ENCODE measurements around the gene LIN37. TPM values are rescaled to one million over a fixed set of nuclear protein-coding genes. Genes with fewer than 3 reads are reported as not detected.

Gene LIN37
- total RNA-seq, 1 donor from 2014 or later: 13.1 TPM

DNA sequence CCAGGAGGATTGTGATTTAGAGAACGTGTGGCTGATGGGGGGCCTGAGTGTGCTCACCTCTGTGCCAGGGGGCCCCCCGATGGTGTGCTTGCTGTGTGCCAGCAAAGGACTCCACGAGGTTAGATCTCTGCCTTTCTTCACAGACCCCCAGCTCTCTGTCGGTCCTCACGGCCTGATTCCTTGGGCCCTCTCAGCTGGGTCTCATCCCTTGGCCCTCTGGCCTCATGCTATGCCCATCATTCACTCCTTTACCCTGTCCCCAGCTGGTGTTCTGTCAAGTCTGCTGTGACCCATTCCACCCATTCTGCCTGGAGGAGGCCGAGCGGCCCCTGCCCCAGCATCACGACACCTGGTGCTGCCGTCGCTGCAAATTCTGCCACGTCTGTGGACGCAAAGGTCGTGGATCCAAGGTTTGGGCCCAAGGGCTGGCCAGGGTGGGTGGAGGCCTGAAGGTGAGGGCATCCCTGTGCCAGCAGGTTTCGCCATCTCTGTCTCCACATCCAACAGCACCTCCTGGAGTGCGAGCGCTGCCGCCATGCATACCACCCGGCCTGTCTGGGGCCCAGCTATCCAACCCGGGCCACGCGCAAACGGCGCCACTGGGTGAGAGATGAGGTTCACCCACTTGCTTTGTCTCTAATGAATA, 23.0 kb upstream of the LIN37 start:
- Mint-ChIP-seq H3K36me3 (ENCODE audit: insufficient read depth) (peaks cover 27% of the 10 kb centered on the region), H3K9me3 (ENCODE audit: low read depth) (no peaks in the 10 kb centered on the region), H3K4me1 (ENCODE audit: low read depth) (no peaks in the 10 kb centered on the region), H3K27me3 (no peaks in the 10 kb centered on the region), H3K4me3 (ENCODE audit: low read depth) (no peak overlapping the region), H3K27ac (no peak overlapping the region)
- TF ChIP-seq, protein P1, sequence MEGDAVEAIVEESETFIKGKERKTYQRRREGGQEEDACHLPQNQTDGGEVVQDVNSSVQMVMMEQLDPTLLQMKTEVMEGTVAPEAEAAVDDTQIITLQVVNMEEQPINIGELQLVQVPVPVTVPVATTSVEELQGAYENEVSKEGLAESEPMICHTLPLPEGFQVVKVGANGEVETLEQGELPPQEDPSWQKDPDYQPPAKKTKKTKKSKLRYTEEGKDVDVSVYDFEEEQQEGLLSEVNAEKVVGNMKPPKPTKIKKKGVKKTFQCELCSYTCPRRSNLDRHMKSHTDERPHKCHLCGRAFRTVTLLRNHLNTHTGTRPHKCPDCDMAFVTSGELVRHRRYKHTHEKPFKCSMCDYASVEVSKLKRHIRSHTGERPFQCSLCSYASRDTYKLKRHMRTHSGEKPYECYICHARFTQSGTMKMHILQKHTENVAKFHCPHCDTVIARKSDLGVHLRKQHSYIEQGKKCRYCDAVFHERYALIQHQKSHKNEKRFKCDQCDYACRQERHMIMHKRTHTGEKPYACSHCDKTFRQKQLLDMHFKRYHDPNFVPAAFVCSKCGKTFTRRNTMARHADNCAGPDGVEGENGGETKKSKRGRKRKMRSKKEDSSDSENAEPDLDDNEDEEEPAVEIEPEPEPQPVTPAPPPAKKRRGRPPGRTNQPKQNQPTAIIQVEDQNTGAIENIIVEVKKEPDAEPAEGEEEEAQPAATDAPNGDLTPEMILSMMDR (IDR thresholded peaks at IDR 0.05; ENCODE audit: unreplicated experiment): no peak
- no peak for DNase-seq (ENCODE audit: low spot score, unreplicated experiment)

DNA sequence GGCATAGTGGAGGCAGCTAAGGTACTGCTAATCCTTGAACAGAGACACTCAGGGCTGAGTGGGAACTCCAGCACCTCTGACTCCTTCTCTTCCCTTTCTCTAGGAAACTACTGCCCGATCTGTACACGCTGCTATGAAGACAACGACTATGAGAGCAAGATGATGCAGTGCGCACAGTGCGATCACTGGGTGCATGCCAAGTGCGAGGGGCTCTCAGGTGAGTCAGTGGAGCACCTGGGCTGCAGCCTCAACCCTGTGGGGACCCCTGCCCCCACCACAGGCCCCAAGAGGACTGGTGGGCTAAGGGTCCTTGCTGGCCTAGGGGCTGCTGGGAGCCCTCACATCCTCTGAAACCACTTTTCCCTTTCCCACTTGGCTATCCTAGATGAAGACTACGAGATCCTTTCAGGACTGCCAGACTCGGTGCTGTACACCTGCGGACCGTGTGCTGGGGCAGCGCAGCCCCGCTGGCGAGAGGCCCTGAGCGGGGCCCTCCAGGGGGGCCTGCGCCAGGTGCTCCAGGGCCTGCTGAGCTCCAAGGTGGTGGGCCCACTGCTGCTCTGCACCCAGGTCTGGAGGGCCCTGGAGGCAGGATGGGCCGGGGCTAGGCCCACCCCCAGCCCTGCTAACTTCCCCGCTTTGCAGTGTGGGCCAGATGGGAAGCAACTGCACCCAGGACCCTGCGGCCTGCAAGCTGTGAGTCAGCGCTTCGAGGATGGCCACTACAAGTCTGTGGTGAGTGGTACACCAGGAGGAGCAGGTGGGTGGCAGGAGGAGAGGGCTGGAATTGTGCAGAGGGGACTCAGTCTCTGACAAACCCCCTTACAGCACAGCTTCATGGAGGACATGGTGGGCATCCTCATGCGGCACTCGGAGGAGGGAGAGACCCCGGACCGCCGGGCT, 21.1 kb upstream of the LIN37 start:
- Mint-ChIP-seq H3K4me3 (ENCODE audit: low read depth) (no peak overlapping the region), H3K9me3 (ENCODE audit: low read depth) (no peaks in the 10 kb centered on the region), H3K27me3 (no peaks in the 10 kb centered on the region), H3K27ac (no peak overlapping the region), H3K4me1 (ENCODE audit: low read depth) (no peaks in the 10 kb centered on the region), H3K36me3 (ENCODE audit: insufficient read depth) (peaks cover 30% of the 10 kb centered on the region)
- DNase-seq (ENCODE audit: low spot score, unreplicated experiment): no peak
- TF ChIP-seq, protein P1 (IDR thresholded peaks at IDR 0.05; ENCODE audit: unreplicated experiment): no peak

DNA sequence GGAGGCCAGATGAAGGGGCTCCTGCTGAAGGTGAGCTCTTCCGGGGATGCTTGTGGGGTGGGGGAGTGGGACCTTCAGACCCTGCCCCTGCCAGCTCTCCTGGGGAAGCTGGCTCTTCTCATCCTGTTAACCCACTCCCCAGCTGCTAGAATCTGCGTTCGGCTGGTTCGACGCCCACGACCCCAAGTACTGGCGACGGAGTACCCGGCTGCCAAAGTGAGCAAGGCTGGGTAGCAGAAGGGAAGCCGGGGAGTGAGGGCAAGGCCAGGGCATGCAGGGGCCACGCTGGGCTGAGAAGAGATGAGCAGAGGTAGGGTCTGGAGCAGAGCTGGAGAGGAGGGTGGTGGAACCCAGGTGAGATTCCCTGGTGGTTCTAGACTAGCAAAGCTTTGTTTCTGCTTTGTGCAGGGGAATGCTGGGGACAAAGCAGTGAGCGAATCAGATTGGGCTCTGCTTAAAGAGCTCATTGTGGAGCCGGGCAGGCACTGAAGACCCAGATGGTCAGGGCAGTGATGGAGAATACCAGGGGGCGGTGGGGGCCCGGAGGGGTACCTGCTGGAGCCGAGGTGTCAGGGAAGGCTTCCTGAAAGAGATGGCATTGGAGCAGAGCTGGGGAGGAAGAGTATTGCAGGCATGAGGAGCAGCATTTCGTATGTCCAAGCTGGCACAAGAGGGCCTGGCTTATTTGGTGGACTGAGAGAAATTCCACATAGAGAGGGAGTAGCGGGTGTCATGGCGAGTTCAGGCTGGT, 20.2 kb upstream of the LIN37 start:
- Mint-ChIP-seq H3K27ac (no peak overlapping the region), H3K36me3 (ENCODE audit: insufficient read depth) (peaks cover 30% of the 10 kb centered on the region), H3K4me3 (ENCODE audit: low read depth) (no peak overlapping the region), H3K27me3 (no peaks in the 10 kb centered on the region), H3K9me3 (ENCODE audit: low read depth) (no peaks in the 10 kb centered on the region), H3K4me1 (ENCODE audit: low read depth) (no peaks in the 10 kb centered on the region)
- DNase-seq (ENCODE audit: low spot score, unreplicated experiment): no peak
- TF ChIP-seq, protein P1 (IDR thresholded peaks at IDR 0.05; ENCODE audit: unreplicated experiment): no peak

GRCh38 chr19:35729021-35729420, 19.4 kb upstream of the LIN37 start:
- Mint-ChIP-seq H3K4me1 (ENCODE audit: low read depth) (no peaks in the 10 kb centered on the region), H3K27me3 (no peaks in the 10 kb centered on the region), H3K4me3 (ENCODE audit: low read depth) (no peak overlapping the region), H3K9me3 (ENCODE audit: low read depth) (no peaks in the 10 kb centered on the region), H3K27ac (no peak overlapping the region), H3K36me3 (ENCODE audit: insufficient read depth) (peaks cover 27% of the 10 kb centered on the region)
- no peak for DNase-seq (ENCODE audit: low spot score, unreplicated experiment)
- TF ChIP-seq, protein P1 (IDR thresholded peaks at IDR 0.05; ENCODE audit: unreplicated experiment): no peak

- Mint-ChIP-seq H3K27ac (no peak overlapping the region), H3K4me1 (ENCODE audit: low read depth) (no peaks in the 10 kb centered on the region), H3K36me3 (ENCODE audit: insufficient read depth) (peaks cover 30% of the 10 kb centered on the region), H3K9me3 (ENCODE audit: low read depth) (no peaks in the 10 kb centered on the region), H3K27me3 (no peaks in the 10 kb centered on the region), H3K4me3 (ENCODE audit: low read depth) (no peak overlapping the region)
- TF ChIP-seq, protein P1 (IDR thresholded peaks at IDR 0.05; ENCODE audit: unreplicated experiment): no peak
- DNase-seq (ENCODE audit: low spot score, unreplicated experiment): no peak
Measured at GRCh38 chr19:35729763-35730162, 18.6 kb upstream of the LIN37 start.
